Esophagus muscularis mucosa (tissue), 3 donors: ENCODE measurements around the gene ELOF1.

ENCODE experiments used
- POLR2A ChIP-seq: fragments of 450-650 bp; IDR thresholded peaks from one replicate; pipeline ENCODE4 v1.6.1; 2017; ENCODE audit warnings: antibody characterized with exemption, moderate library complexity, mild to moderate bottlenecking, low read depth
- POLR2AphosphoS5 ChIP-seq, 2 donors: sonication (generic); formaldehyde crosslinking; IDR thresholded peaks; one replicate each; pipeline ENCODE4 v1.6.1; 2017; ENCODE audit warnings: antibody characterized with exemption in 2 of 2
- TF ChIP-seq, protein P1 (sequence below), 3 experiments: fragments of 200-600 bp in 2 of 3; fragments of 450-650 bp in 1 of 3; sonication (generic) in 2 of 3; IDR thresholded peaks; one replicate each; pipeline ENCODE4 v1.5.1; 2017 to 2019; ENCODE audit warnings: antibody characterized with exemption in 3 of 3, mild to moderate bottlenecking in 2 of 3, moderate library complexity in 1 of 3

- TF ChIP-seq, protein P1, sequence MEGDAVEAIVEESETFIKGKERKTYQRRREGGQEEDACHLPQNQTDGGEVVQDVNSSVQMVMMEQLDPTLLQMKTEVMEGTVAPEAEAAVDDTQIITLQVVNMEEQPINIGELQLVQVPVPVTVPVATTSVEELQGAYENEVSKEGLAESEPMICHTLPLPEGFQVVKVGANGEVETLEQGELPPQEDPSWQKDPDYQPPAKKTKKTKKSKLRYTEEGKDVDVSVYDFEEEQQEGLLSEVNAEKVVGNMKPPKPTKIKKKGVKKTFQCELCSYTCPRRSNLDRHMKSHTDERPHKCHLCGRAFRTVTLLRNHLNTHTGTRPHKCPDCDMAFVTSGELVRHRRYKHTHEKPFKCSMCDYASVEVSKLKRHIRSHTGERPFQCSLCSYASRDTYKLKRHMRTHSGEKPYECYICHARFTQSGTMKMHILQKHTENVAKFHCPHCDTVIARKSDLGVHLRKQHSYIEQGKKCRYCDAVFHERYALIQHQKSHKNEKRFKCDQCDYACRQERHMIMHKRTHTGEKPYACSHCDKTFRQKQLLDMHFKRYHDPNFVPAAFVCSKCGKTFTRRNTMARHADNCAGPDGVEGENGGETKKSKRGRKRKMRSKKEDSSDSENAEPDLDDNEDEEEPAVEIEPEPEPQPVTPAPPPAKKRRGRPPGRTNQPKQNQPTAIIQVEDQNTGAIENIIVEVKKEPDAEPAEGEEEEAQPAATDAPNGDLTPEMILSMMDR (IDR thresholded peaks at IDR 0.05) = no peak
- TF ChIP-seq POLR2A (no peak), POLR2AphosphoS5 (IDR thresholded peaks at IDR 0.05) (no peak)
These were observed 19.5 kb upstream of the ELOF1 start for GRCh38 chr19:11578258-11579142.
